Left kidney (tissue), 2 donors: Measurements from ENCODE around the gene KCNG2. TPM values are rescaled to one million over a fixed set of nuclear protein-coding genes. Genes with fewer than 3 reads are reported as not detected.

Experiments used
- DNase-seq: peaks from one replicate; pipeline ENCODE4 v3.0.0-alpha.2; 2013
- polyA plus RNA-seq: library from polyadenylated mRNA; unstranded; fragments of 120-200 nt; gene quantifications from one replicate; pipeline ENCODE4 v1.2.1, GENCODE V29; 2013; ENCODE audit not compliant: insufficient read length

Gene KCNG2
- polyA plus RNA-seq, 1 donor: 0.13 TPM

DNA sequence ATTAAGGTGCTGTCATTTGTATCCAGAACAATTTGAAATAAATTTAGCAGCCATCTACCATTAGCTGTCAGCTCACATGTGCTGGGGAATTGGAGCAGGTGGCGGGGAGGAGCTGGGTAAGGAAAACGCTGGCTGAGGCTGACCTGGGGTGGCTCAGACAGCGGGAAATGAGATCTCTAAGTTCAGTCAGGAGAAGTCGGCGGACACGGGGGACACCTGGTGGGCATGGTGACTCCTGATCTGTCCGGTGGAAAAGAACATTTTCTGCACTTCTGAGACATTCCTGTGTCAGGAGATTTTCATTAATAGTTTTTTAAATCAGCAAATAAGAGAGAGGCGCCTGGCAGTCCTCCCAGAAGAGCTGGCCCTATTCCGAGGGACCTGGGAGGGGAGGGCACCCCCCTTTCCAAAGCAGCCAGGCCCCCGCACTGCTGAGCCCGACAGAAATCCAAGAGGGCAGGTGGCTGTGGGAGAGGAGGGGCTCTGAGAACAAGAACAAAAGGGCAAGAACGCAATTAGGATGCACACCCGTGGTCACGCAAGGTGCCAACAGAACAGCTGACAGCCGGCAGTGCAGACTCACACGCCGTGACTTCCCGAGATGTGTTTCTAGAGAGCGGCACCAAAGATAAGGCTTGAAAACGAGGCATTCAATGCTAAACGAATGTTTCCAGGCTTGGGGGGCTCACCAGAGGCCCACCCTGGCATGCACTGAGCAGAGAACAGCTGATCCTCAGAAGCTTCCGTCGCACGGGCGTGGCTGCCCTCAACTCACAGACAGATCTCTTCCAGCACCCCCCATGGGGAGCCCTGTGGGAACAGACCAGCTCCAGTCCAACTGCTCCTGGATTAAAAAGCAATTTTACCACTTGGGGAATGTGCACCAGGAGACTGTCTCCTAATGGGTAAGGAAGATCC, 127.3 kb downstream of the KCNG2 start:
- peak; percentile 35 for DNase-seq

DNA sequence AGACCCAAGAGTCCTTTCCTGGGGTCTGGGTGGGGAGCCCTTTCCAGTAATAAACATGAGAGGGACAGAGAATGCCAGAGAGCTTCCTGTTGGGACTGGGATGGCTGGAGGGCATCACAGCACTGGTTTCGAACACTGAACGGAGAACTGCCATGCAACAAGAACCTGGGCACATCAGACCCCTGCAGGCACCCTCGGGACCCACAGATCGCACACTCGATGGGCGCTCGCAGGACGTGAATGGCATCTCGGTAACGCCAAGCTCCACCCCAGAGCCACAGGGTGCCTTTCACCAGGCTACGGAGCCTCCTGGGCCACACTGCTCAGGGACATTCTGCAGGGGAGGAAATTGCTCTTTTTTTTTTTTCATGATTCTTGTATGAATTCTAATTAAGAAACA, 128.6 kb downstream of the KCNG2 start:
- no peak for DNase-seq

DNA sequence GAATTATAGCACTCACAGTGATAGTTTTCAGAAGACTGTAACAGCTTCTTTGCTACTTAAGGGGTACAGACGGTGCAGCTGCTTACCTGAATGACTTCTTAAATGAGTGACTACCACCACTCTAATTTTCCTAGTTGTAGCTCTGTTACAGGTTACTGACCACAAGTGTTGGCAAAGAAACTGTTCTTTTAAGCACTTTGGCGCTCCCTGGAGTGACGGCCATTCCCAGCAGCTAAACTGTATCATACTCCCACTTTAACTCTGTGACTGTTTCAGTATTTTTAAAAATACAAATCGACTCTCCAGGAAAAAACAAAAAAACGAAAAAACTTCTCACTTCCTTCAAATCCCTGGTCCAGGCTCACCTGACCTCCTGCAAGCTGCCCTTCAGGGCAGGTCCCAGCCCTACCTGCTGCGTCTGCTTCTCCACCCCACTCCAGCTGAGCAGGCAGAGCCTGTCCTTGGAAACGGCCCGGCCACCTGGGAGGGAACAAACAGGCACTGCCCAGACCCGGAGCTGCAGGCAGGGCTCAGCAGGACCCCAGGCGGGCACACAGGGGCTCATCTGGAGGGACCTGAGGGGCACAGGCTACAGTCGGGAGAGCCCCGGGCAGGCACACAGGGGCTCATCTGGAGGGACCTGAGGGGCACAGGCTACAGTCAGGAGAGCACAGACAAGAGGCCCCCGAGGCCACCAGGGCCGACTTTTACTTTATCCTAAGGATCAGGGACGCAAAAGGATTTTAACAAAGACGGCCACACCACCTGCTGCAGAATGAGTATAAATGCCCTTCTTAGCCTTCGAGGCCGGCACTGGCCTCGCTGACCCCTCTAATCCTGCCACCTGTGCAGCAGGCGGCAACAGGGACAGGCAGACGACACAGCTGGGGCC, 129.2 kb downstream of the KCNG2 start:
- DNase-seq: no peak

DNA sequence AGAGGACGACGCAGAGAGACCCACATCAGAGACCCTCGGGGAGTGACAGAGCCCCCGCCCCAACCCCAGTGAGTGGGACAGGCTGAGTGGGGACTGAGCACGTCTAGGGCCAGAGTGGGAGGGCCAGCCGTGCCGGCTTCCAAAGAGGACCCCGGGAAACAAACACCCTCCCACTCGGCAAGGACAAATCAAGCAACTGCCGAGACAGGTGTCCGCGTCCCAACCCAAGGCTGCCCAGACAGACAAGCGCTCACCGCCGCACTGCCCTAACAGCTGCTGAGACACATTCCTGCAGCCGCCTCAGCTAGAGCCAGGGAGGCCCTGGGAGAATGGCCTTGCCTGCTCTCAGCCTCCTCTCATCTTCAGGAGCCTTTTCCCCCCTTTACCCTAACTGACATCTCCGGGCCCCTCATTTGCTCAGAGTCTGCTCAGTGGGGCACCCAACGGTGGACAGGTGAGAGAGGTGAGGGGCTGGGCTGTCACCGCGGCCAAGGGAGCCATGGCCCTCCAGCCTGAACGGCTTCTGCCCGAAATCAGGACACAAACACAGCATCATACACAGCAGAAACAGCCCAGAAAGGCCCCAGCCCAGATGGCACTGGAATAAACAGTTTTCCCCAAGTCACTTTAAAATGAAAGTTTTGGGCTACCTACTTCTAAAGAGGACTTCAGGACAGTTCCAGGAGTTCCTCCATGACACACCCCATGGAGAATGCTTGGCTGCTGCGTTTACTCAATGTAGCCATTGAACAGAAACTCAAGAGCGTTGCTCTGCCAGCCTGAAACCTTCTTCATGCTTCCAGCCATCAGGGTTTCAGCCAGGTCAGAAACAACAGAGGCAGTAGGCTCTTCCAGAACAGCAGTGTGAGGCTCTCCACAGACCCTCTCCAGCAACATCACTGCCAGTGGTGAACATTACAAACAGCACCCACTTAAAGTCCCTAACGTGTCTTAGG, 130.1 kb downstream of the KCNG2 start:
- DNase-seq: no peak

DNA sequence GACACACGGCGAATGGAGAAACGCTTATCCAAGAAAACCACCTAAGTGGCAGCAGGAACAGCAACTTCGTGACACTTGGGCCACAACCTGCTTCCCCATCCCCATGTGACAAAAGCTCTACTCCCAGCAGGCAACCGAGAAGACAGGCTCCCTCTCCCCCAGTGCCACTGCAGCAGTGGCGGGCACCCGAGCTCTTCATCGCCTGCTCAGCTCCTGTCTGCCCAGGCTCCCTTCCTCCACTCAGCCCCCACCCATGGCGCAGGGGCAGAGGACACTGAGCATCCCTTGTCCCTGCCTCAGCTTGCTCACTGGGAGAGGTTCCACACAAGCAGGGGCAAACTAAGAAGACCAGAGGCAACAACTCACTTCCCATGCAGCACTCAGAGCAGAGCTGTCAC, 130.8 kb downstream of the KCNG2 start:
- DNase-seq: no peak

DNA sequence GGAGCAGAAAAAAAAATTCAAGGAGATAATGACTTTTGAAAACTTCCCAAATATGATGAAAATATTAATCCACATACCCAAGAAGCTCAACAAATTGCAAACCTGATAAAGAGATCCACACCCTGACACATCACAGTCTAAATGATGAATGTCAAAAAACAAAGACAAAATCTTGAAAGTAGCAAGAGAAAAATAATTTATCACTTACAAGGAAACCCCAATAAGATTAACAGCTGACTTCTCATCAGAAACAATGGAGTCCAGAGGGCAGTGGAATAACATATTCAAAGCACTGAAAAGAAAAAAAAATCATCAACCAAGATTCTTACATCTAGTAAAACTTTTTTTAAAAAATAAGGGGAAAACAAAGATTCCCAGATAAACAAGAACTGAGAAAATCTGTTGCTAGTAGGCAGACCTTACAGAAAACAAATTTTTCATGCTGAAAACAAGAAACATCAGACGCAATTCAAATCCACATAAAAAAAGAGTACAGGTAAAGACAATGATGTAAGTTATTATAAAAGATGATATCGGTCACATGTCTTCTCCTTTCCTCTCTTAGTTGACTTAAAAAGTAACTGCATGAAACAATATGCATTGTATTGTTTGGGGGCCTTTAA, 132.4 kb downstream of the KCNG2 start:
- DNase-seq: no peak

DNA sequence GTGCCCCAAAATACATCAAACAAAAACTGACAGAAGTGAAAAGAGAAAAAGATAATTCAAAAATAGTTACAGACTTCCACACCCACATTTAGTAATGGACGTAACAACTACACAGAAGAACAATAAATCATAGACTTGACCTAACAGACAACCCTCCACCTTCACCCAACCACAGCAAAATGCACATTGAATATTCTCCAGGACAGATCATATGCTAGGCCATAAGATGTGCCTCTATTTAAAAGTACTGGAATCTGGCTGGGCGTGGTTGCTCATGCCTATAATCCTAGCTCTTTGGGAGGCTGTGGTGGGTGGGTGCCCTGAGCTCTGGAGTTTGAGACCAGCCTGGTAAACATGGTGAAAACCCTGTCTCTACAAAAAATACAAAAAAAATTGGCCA, 133.7 kb downstream of the KCNG2 start:
- no peak for DNase-seq

DNA sequence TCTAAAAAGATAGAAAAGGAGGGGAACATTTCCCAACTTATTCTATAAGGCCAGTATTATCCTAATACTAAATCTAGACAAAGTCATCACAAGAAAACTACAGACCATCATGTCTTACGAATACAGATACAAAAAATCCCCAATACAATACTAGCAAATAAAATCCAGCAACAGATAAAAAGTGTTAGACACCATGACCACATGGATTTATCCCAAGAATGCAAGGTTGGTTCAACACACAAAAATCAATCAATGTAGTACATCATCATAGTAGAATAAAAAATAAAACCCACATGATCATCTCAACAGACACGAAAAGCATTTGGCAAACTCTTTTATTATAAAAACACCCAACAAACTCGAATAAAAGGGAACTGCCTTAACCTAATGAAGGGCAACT, 135.2 kb downstream of the KCNG2 start:
- DNase-seq: no peak

DNA sequence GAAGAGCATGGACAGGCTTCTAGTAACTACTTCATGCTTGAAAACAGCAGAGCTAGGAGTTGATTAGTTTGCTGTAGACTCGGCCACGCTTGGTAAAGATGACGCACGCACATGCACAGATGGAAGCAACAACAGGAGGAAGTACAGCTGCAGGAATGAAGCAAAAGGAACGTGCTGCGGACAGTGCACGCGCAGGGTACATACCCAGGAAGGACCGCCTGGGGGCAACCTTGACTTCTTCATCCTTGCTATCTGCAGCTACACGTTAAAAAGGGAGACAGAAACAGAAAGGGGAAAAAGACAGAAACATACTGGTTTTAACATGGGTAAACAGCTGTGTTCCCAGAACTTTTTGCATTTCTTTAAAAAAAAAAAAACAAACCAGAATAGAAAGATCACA, 136.0 kb downstream of the KCNG2 start:
- DNase-seq: no peak

DNA sequence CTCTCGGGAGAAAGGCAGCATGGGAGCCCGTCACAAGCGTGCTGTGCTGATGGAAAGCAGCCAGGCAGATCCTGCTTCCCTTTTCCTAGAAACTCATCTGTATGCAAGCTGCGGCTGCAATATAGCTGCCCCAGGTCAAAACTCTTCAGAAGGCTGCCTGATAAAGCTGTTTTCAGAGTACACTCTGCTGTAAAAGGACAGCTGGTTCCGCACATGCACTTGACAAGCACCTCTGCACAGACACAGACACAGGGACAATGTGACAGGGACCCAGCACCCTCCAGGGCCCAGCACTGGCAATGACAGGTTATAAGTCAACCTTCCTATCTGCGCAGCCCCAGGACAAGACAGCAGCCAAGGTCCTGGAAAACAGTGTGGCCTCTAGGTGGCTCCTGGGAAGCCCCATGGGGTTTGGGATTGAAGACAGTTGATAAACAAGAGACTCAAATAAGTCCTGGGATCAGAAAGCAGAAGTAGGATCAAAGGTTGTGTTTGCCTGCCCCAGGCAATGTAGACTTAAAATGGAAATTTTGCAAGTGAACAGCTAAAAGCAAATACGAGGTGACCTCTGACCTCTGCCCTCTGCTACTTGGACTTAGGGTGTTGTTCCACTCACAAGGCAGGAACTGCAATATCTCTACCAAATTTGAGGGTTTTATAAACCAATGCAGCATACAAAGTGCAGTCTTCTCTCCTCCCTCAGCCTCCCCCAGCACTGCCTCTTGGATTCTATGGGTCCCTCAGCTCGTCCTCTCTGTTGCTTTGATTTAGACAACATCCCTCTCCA, 136.8 kb downstream of the KCNG2 start:
- DNase-seq: no peak

DNA sequence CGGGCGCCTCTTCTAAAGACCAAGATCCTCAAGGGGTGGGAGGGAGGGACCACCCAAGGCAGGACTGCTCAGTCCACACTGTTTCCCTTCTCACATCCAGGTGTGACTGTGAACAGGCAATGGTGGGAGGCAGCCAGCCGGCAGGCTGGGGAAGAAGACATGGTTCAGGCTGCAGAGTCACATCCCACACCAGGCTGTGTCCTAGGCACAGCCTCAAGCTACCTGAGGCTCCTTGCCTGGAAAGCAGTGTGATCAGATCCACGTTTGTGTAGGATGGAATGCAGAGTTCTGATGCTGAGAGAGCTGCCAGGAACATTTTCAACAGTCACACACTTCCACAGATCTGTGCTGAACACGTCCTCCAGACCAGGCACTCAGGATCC, 137.4 kb downstream of the KCNG2 start:
- no peak for DNase-seq

DNA sequence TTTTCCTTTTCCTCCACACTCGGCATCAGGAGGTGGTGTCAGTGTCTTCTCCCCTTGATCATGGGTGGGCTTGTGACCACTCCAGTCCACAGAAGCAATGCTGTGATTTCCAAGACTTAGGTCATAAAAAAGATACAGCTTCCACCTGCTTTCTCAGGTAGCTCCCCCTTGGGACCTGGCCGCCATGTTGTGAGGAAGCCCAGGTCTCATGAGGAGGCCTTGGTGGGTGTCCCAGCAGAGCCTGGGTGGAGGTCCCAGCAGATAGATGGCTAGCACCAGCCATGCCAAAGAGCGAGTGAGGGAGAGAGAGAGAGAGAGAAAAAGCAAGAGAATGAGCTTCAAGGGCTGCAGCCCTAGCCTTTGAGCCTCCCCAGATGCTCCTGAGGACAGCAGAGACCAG, 137.8 kb downstream of the KCNG2 start:
- DNase-seq: no peak

DNA sequence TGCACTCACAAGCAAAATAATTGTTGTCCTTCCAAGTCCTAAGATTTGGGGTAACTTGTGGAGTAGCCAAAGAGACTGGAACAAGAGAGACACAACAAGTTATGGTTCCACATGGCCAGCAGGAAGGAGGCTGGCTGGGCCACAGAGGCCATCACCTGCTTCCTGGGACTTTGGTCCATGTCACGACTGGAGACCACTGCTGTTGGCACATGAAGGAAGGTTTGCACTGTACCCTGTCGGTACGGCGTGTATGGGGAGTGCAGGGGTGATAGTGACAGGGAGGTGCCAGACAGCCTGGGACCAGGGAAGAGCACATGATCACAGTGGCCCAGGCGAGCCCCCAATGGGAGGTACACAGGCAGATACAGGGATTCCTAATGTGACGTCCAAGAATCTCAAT, 138.2 kb downstream of the KCNG2 start:
- no peak for DNase-seq

DNA sequence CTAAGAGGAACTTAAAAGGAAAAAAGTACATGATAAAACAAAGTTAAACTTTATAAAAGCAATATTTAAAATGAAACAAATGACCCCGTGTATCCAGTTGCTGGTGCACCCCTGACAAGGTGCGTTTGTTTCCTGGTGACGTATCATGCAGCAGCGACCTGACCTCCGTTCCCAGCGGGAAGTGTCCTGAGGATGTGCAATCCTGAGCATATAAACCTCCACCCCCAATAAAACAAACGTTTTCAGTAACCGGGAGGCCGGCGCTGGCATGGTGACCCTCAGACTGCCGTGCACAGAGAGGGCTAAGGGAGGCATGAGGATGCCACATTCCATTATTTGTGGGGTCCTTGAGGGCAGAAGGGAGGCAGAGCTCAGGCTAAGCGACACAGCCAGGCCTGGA, 138.9 kb downstream of the KCNG2 start:
- DNase-seq: no peak

DNA sequence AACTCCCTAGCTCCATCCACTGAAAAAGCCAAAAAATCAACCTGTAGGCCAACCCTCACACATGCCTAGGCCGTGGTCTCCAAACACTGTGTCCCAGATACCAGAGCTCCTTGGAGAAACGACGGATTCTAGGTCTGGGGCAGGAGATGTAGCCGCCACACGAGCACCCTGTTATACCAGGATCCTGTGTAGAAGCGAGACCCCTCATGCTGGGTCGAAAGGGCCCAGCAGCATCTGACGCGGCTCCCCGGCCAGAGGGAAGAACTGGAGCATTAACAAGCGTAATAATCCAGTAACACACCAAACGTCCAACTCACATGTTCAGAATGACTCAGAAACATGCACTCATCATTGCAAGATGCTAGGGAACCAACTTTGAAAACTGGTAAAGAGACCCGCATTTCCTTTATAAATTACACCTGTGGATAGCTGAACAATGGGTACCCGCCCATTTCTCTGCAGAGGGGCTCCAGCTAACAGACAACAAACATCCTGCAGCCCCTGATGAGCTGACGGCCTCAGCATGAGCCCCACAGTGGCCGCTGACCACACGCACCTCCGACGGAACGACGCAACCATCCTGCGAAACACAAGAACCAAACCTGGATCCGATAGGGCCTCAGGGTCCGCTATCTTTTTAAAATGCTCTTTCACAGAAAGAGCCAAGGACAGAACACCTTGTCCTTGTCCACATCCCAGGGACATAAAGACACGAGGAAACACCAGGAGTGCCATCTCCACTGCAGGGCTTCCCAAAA, 139.5 kb downstream of the KCNG2 start:
- no peak for DNase-seq

DNA sequence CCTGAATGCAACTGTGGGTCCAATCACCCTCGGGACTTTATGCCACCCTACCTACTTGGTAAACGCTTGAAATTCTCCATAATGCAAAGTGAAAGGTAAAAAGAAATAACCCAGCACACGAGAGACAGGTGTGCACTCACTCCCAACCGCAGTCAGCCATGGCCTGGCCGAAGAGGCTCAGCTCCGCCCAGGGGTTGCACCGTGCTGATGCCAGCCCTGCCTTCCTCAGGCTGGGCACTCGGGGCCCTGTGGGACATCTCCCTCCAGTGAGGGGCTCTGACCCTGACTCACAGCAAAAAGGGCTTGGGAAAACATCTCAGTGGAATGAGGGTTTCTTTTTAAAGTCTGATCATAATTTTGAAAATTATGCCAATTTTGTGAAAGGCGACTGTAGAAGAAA, 140.5 kb downstream of the KCNG2 start:
- no peak for DNase-seq

DNA sequence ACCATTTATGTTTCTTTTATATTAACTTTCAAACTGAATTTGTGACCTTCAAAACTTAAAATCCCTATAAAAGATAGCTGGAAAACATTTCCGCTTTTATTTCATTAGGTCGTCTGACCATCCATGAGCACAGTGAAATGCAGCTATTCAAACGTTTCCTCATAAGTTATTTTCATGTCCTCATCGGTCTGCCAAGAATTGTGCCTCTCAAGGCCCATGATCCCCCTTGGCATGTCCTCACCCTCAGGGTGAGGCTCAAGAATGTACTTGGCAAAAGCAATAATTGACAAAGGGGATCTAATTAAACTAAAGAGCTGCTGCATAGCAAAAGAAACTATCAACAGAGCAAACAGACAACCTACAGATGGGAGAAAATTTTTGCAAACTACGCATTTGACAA, 141.4 kb downstream of the KCNG2 start:
- DNase-seq: no peak

DNA sequence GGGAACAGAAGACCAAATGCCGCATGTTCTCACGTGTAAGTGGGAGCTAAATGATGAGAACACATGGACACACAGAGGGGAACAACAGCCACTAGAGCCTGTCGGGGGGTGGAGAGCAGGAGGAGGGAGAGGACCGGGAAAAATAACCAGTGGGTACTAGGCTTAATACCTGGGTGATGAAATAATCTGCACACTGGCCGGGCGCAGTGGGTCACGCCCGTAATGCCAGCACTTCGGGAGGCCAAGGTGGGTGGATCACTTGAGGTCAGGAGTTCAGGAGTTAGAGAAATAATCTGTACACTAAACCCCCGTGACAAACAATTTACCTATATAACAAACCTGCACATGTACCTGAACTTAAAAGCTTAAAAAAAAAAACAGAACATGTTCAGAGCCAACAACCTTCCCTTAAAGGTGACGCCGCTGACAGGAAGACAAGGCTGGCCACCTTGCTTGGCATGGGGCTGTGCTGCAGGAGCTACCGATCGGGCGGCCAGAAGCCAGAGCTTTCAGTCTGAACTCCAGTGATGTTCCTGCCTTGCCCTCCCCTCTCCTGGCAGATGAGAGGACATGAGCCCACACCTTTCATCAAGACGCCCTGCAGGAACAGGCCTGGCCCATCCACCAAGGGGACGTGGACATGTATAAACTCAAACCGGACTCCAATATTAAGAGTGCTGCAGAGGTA, 142.5 kb downstream of the KCNG2 start:
- DNase-seq: no peak

DNA sequence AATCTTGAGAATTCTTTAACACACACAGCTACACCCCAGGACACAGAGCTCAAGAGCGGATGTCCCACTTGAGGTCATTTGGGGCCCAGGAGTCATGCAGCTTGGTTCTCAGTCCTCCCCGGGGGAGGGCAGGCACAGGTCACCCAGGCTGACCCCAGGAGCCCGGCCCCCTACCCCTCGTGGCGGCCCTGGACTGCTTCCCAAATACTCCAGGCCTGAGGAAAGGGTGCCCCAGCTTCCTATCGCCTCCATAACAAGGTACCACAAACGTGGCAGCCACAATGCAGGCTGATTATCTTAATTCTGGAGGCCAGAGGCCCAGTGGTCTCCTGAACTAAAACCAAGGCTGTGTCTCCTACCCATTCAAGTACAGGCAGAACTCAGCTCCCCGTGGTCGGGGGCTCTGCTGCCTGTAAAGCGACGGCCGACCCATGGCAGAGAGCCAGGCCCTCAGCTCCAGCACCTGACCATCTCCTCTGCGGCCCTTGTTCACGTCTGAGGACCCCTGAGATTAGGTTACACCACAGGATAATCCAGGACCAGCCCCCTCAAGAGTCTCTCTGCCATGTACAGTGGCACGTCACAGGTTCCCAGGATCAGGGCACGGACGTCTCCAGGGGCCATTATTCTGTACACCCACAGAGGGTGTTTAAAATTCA, 143.2 kb downstream of the KCNG2 start:
- no peak for DNase-seq
